Activated gamma-delta T cell treated with Interleukin-2 at 50 U/mL for 16 hours (primary cell): ENCODE results near the gene KRTAP12-4.
"Not testable (repeated sequence)": the region's sequence is repeated elsewhere in the genome, so short reads cannot be mapped to it uniquely, and the experiment has no call there.

Experiments used
- DNase-seq: peaks from one replicate; pipeline ENCODE4 v3.0.0-alpha.2; 2020

KRTAP12-4 gene

GRCh38 chr21:44653656-44654575 lies 543 bp downstream of the KRTAP12-4 start:
- peak; percentile 67 for DNase-seq

- no peak for DNase-seq
Measured at GRCh38 chr21:44653123-44653522, 1.3 kb downstream of the KRTAP12-4 start.

- no peak for DNase-seq
Measured at GRCh38 chr21:44650973-44651675, 3.3 kb downstream of the KRTAP12-4 start.

GRCh38 chr21:44650265-44650972 lies 4.0 kb downstream of the KRTAP12-4 start:
- no peak for DNase-seq

- DNase-seq, result no peak
Measured at GRCh38 chr21:44649521-44650100, 4.8 kb downstream of the KRTAP12-4 start.

GRCh38 chr21:44648557-44649311 lies 5.7 kb downstream of the KRTAP12-4 start:
- no peak for DNase-seq

GRCh38 chr21:44647222-44647552 lies 7.3 kb downstream of the KRTAP12-4 start:
- DNase-seq, result no peak

- not testable (repeated sequence) for DNase-seq
Measured at GRCh38 chr21:44646366-44647221, 7.9 kb downstream of the KRTAP12-4 start, which contains the start of gene KRTAP10-11. TSS of gene KRTAP10-11 (plus strand) at chr21:44646414. CDS start at chr21:44646459, 45 bp downstream.

GRCh38 chr21:44644878-44645277 lies 9.6 kb downstream of the KRTAP12-4 start:
- no peak for DNase-seq

- no peak for DNase-seq
Measured at GRCh38 chr21:44643741-44644310, 10.6 kb downstream of the KRTAP12-4 start.

- DNase-seq, result no peak
Measured at GRCh38 chr21:44640761-44641160, 13.7 kb downstream of the KRTAP12-4 start.

GRCh38 chr21:44639331-44639655 lies 15.2 kb downstream of the KRTAP12-4 start:
- no peak for DNase-seq

- not testable (repeated sequence) for DNase-seq
Measured at GRCh38 chr21:44638506-44639330, 15.7 kb downstream of the KRTAP12-4 start.

GRCh38 chr21:44637851-44638348 lies 16.6 kb downstream of the KRTAP12-4 start:
- not testable (repeated sequence) for DNase-seq

- no peak for DNase-seq
Measured at GRCh38 chr21:44637018-44637850, 17.2 kb downstream of the KRTAP12-4 start, which contains the start of gene KRTAP10-10. TSS of gene KRTAP10-10 (plus strand) at chr21:44637356. CDS start at chr21:44637418, 62 bp downstream.

- no peak for DNase-seq
Measured at GRCh38 chr21:44636209-44637017, 18.0 kb downstream of the KRTAP12-4 start.

- no peak for DNase-seq
Measured at GRCh38 chr21:44632067-44632466, 22.4 kb downstream of the KRTAP12-4 start.

GRCh38 chr21:44630440-44630839 lies 24.0 kb downstream of the KRTAP12-4 start:
- no peak for DNase-seq
